GM21526 (cell line): Measurements from ENCODE around the gene P4HA1.
"Not testable (repeated sequence)": the region's sequence is repeated elsewhere in the genome, so short reads cannot be mapped to it uniquely, and the experiment has no call there.

ENCODE experiments used
- ATAC-seq: cut with Tn5 transposase; IDR thresholded peaks from one replicate; pipeline ENCODE4 v1.9.1; 2021; ENCODE audit warnings: moderate library complexity; ENCODE audit not compliant: unreplicated experiment, low FRiP score

P4HA1 gene

GRCh38 chr10:73044378-73045285 lies 52.0 kb downstream of the P4HA1 start:
- no peak for ATAC-seq

- no peak for ATAC-seq
Observed at GRCh38 chr10:73043766-73044377, 52.8 kb downstream of the P4HA1 start.

GRCh38 chr10:73043319-73043718 lies 53.3 kb downstream of the P4HA1 start:
- ATAC-seq = no peak

GRCh38 chr10:73042130-73042529 lies 54.5 kb downstream of the P4HA1 start:
- ATAC-seq = no peak

- ATAC-seq = no peak
Observed at GRCh38 chr10:73039635-73040034, 57.0 kb downstream of the P4HA1 start.

GRCh38 chr10:73036285-73036684 lies 60.4 kb downstream of the P4HA1 start:
- ATAC-seq = not testable (repeated sequence)

GRCh38 chr10:73032536-73032935 lies 64.1 kb downstream of the P4HA1 start:
- no peak for ATAC-seq

- ATAC-seq = not testable (repeated sequence)
Observed at GRCh38 chr10:73026623-73027022, 70.0 kb downstream of the P4HA1 start.

- ATAC-seq = not testable (repeated sequence)
Observed at GRCh38 chr10:73023455-73024070, 73.1 kb downstream of the P4HA1 start.

GRCh38 chr10:73022961-73023360 lies 73.7 kb downstream of the P4HA1 start:
- ATAC-seq = not testable (repeated sequence)

- ATAC-seq = not testable (repeated sequence)
Observed at GRCh38 chr10:73021538-73022164, 75.0 kb downstream of the P4HA1 start.

GRCh38 chr10:73021050-73021449 lies 75.6 kb downstream of the P4HA1 start:
- ATAC-seq = no peak

GRCh38 chr10:73019100-73019499 lies 77.6 kb downstream of the P4HA1 start:
- ATAC-seq = no peak

GRCh38 chr10:73018632-73019031 lies 78.0 kb downstream of the P4HA1 start:
- no peak for ATAC-seq

- ATAC-seq = no peak
Observed at GRCh38 chr10:73017955-73018480, 78.6 kb downstream of the P4HA1 start.

- ATAC-seq = no peak
Observed at GRCh38 chr10:73015779-73016178, 80.9 kb downstream of the P4HA1 start.

- no peak for ATAC-seq
Observed at GRCh38 chr10:73003822-73004221, 92.8 kb downstream of the P4HA1 start.

GRCh38 chr10:73000973-73001372 lies 95.7 kb downstream of the P4HA1 start:
- no peak for ATAC-seq

GRCh38 chr10:72997099-72997498 lies 99.6 kb downstream of the P4HA1 start:
- no peak for ATAC-seq

GRCh38 chr10:72995459-72995858 lies 101.2 kb downstream of the P4HA1 start:
- not testable (repeated sequence) for ATAC-seq

GRCh38 chr10:72989771-72990170 lies 106.9 kb downstream of the P4HA1 start:
- ATAC-seq = not testable (repeated sequence)
